GM23338 (cell line): ENCODE measurements around the gene CLEC3A. TPM values are rescaled to one million over a fixed set of nuclear protein-coding genes. Genes with fewer than 3 reads are reported as not detected.

Experiments
- ATAC-seq: fragments of 200-7000 bp; cut with Tn5 transposase; 3 replicates; pipeline ENCODE4 v1.9.1; 2020
- DNase-seq: peaks from one replicate; pipeline ENCODE4 v3.0.0-alpha.2; 2015; ENCODE audit warnings: low spot score
- H2AFZ ChIP-seq: fragments of 200-600 bp; sonication (generic); 2 replicates; pipeline ENCODE4 v1.8.0; 2016; ENCODE audit warnings: antibody characterized with exemption, mild to moderate bottlenecking, moderate library complexity
- H3F3A ChIP-seq: fragments of 200-600 bp; sonication (generic); replicated peaks from 2 replicates; pipeline ENCODE4 v1.8.0; 2017; ENCODE audit warnings: antibody characterized with exemption, mixed run types, low read depth
- H3K27ac ChIP-seq: fragments of 200-600 bp; sonication (generic); 2 replicates; pipeline ENCODE4 v1.6.1; 2016; ENCODE audit warnings: low read depth
- H3K27me3 ChIP-seq: fragments of 200-600 bp; sonication (generic); 2 replicates; pipeline ENCODE4 v1.8.0; 2016; ENCODE audit warnings: mild to moderate bottlenecking, mixed run types, moderate library complexity; ENCODE audit not compliant: insufficient read depth
- H3K36me3 ChIP-seq: fragments of 200-600 bp; sonication (generic); 2 replicates; pipeline ENCODE4 v1.8.0; 2016; ENCODE audit warnings: mild to moderate bottlenecking; ENCODE audit not compliant: insufficient read depth
- H3K4me1 ChIP-seq: fragments of 200-600 bp; sonication (generic); 2 replicates; pipeline ENCODE4 v1.8.0; 2016; ENCODE audit warnings: mild to moderate bottlenecking, moderate library complexity; ENCODE audit not compliant: insufficient read depth
- H3K4me2 ChIP-seq: fragments of 200-600 bp; sonication (generic); 2 replicates; pipeline ENCODE4 v1.7.1; 2017; ENCODE audit warnings: mixed run types
- H3K4me3 ChIP-seq: fragments of 200-600 bp; sonication (generic); 2 replicates; pipeline ENCODE4 v1.6.1; 2016; ENCODE audit warnings: mixed run types
- H3K79me2 ChIP-seq: fragments of 200-600 bp; sonication (generic); replicated peaks from 2 replicates; pipeline ENCODE4 v1.8.0; 2017; ENCODE audit warnings: mild to moderate bottlenecking; ENCODE audit not compliant: insufficient read depth
- H3K9me2 ChIP-seq: fragments of 200-600 bp; sonication (generic); 2 replicates; pipeline ENCODE4 v1.8.0; 2017; ENCODE audit not compliant: insufficient read depth
- H4K20me1 ChIP-seq: fragments of 200-600 bp; sonication (generic); replicated peaks from 2 replicates; pipeline ENCODE4 v1.8.0; 2017; ENCODE audit warnings: mild to moderate bottlenecking; ENCODE audit not compliant: insufficient read depth
- H3K27ac Mint-ChIP-seq: 2 replicates; pipeline ENCODE4 v1.8.0; 2020; ENCODE audit warnings: inconsistent platforms, mild to moderate bottlenecking, moderate library complexity, mixed read lengths
- H3K27me3 Mint-ChIP-seq: 3 replicates; pipeline ENCODE4 v1.8.0; 2022; ENCODE audit warnings: low read depth, mild to moderate bottlenecking, moderate library complexity, mixed read lengths, inconsistent platforms; ENCODE audit not compliant: insufficient read depth, poor library complexity
- H3K36me3 Mint-ChIP-seq: 3 replicates; pipeline ENCODE4 v1.8.0; 2021; ENCODE audit warnings: low read depth, mild to moderate bottlenecking, inconsistent platforms, moderate library complexity, mixed read lengths
- H3K4me1 Mint-ChIP-seq: 3 replicates; pipeline ENCODE4 v1.8.0; 2020; ENCODE audit warnings: mild to moderate bottlenecking, inconsistent platforms, mixed read lengths
- H3K4me3 Mint-ChIP-seq: 3 replicates; pipeline ENCODE4 v1.8.0; 2021; ENCODE audit warnings: moderate library complexity, mild to moderate bottlenecking, inconsistent platforms, mixed read lengths
- H3K9me3 Mint-ChIP-seq: 3 replicates; pipeline ENCODE4 v1.8.0; 2020; ENCODE audit warnings: moderate library complexity, mild to moderate bottlenecking, inconsistent platforms, mixed read lengths
- CREB1 ChIP-seq: fragments of 250-450 bp; sonication (Bioruptor Pico); IDR thresholded peaks from 2 replicates; pipeline ENCODE4 v1.5.0; 2020; ENCODE audit warnings: low read depth, mild to moderate bottlenecking, moderate library complexity
- CTCF ChIP-seq, 2 experiments: fragments of 200-600 bp in 1 of 2; sonication (generic) in 1 of 2; conservative IDR thresholded peaks; 2 replicates each; pipeline versions ENCODE4 v1.5.1 to v1.6.1; 2016 to 2017; ENCODE audit warnings: antibody characterized with exemption in 2 of 2, low read depth in 2 of 2, mild to moderate bottlenecking in 2 of 2, moderate library complexity in 1 of 2
- EZH2 ChIP-seq: fragments of 200-600 bp; sonication (generic); IDR thresholded peaks from one replicate; pipeline ENCODE4 v1.8.0; 2017; ENCODE audit warnings: antibody characterized with exemption, mild to moderate bottlenecking, low read depth; ENCODE audit not compliant: unreplicated experiment
- EZH2phosphoT487 ChIP-seq: fragments of 200-600 bp; sonication (generic); IDR thresholded peaks from one replicate; pipeline ENCODE4 v1.8.1; 2018; ENCODE audit warnings: antibody characterized with exemption; ENCODE audit not compliant: unreplicated experiment
- JUNB ChIP-seq: IDR thresholded peaks from one replicate; pipeline ENCODE4 v1.6.1; 2016; ENCODE audit warnings: antibody characterized with exemption; ENCODE audit not compliant: unreplicated experiment
- NANOG ChIP-seq: IDR thresholded peaks from 2 replicates; pipeline ENCODE4 v1.6.1; 2016; ENCODE audit warnings: antibody characterized with exemption, borderline replicate concordance
- REST ChIP-seq: IDR thresholded peaks from one replicate; pipeline ENCODE4 v1.6.1; 2018; ENCODE audit warnings: antibody characterized with exemption; ENCODE audit not compliant: unreplicated experiment
- STAT1 ChIP-seq: IDR thresholded peaks from one replicate; pipeline ENCODE4 v1.6.1; 2016; ENCODE audit warnings: antibody characterized with exemption; ENCODE audit not compliant: unreplicated experiment
- ZNF114 ChIP-seq: fragments of 250-450 bp; sonication (Bioruptor Pico); IDR thresholded peaks from 2 replicates; pipeline ENCODE4 v1.5.0; 2020; ENCODE audit warnings: mild to moderate bottlenecking, moderate library complexity
- ZNF331 ChIP-seq: fragments of 250-450 bp; sonication (Bioruptor Pico); IDR thresholded peaks from 2 replicates; pipeline ENCODE4 v1.5.0; 2020; ENCODE audit warnings: low read depth, mild to moderate bottlenecking, moderate library complexity
- ZNF462 ChIP-seq: fragments of 250-450 bp; sonication (Bioruptor Pico); IDR thresholded peaks from 2 replicates; pipeline ENCODE4 v1.5.0; 2020; ENCODE audit warnings: mild to moderate bottlenecking, moderate library complexity
- polyA plus RNA-seq: library from polyadenylated mRNA; unstranded; fragments of >200 nt; fragmentation: Nextera tagmentation; extraction: Ambion mirVana; gene quantifications from 2 replicates; pipeline ENCODE4 v1.2.1, GENCODE V29; 2016
- total RNA-seq: library from RNA; depleted of rRNA; stranded (reverse); fragments of >200 nt; shearing (Covaris generic); gene quantifications from 2 replicates; pipeline ENCODE4 v1.2.3, GENCODE V29; 2014

Gene CLEC3A
- total and polyA plus RNA-seq, 2 experiments from 2014 or later = not detected

- no peak for TF ChIP-seq REST
- TF ChIP-seq ZNF114 (CRISPR knock-in tag) = no peak
- TF ChIP-seq STAT1 = no peak
- TF ChIP-seq NANOG = no peak
- TF ChIP-seq ZNF462 (CRISPR knock-in tag) = no peak
- no peak for TF ChIP-seq EZH2phosphoT487
These were observed 45.0 kb upstream of the CLEC3A start (continued) for GRCh38 chr16:77977339-77977738.

GRCh38 chr16:77985111-77985510 is 37.2 kb upstream of the CLEC3A start:
- no peak overlapping the region for H3K27ac ChIP-seq
- Mint-ChIP-seq H3K9me3 (peaks cover 13% of the 10 kb centered on the region), H3K27ac (no peak overlapping the region), H3K4me1 (no peaks in the 10 kb centered on the region), H3K4me3 (no peak overlapping the region), H3K36me3 (peaks cover 12% of the 10 kb centered on the region), H3K27me3 (peaks cover 7% of the 10 kb centered on the region)
- no peaks in the 10 kb centered on the region for H4K20me1 ChIP-seq
- H3K79me2 ChIP-seq = no peaks in the 10 kb centered on the region
- H3K4me2 ChIP-seq = no peak overlapping the region
- peaks cover 12% of the 10 kb centered on the region; the same call in 1 of the 2 replicates for H3K9me2 ChIP-seq
- ATAC-seq (no peak), DNase-seq (no peak)
- no peaks in the 10 kb centered on the region for H3F3A ChIP-seq
- H3K4me1 ChIP-seq = no peaks in the 10 kb centered on the region
- H3K36me3 ChIP-seq = no peaks in the 10 kb centered on the region
- H3K27me3 ChIP-seq = no peaks in the 10 kb centered on the region
- H2AFZ ChIP-seq = no peak overlapping the region
- H3K4me3 ChIP-seq = no peak overlapping the region
- TF ChIP-seq CREB1 (CRISPR knock-in tag) = no peak
- no peak for TF ChIP-seq ZNF331 (CRISPR knock-in tag)
- no peak for TF ChIP-seq CTCF (conservative IDR thresholded peaks at IDR 0.05; ENCODE audit: low read depth in 2 of 2)
- no peak for TF ChIP-seq NANOG
- no peak for TF ChIP-seq EZH2phosphoT487
- no peak for TF ChIP-seq JUNB
- no peak for TF ChIP-seq EZH2
- no peak for TF ChIP-seq ZNF114 (CRISPR knock-in tag)
